HG02981 (cell line): ENCODE measurements around the gene GHITM.
A peak's percentile ranks its signal among the peaks of the same experiment; 100 is the strongest.
"Not testable (repeated sequence)": the region's sequence is repeated elsewhere in the genome, so short reads cannot be mapped to it uniquely, and the experiment has no call there.

Source experiments
- ATAC-seq: cut with Tn5 transposase; IDR thresholded peaks from one replicate; pipeline ENCODE4 v1.9.1; 2021; ENCODE audit warnings: mild to moderate bottlenecking, moderate library complexity; ENCODE audit not compliant: unreplicated experiment

Gene GHITM

GRCh38 chr10:84139126-84140035 is at the start of gene GHITM:
Gene GHITM, plus strand, starts transcription at chr10:84139509. Its CDS starts 1,992 bp downstream, at chr10:84141501.
- peak; percentile 98 for ATAC-seq

- no peak for ATAC-seq
Observed at GRCh38 chr10:84095811-84096497, 43.4 kb upstream of the GHITM start.

- no peak for ATAC-seq
Observed at GRCh38 chr10:84097787-84098353, 41.4 kb upstream of the GHITM start.

- no peak for ATAC-seq
Observed at GRCh38 chr10:84098667-84099066, 40.6 kb upstream of the GHITM start.

GRCh38 chr10:84101042-84101441 is 38.3 kb upstream of the GHITM start:
- ATAC-seq, result no peak

GRCh38 chr10:84108797-84109196 is 30.5 kb upstream of the GHITM start:
- no peak for ATAC-seq

- not testable (repeated sequence) for ATAC-seq
Observed at GRCh38 chr10:84109772-84110171, 29.5 kb upstream of the GHITM start.

GRCh38 chr10:84113468-84113867 is 25.8 kb upstream of the GHITM start:
- ATAC-seq, result not testable (repeated sequence)

- ATAC-seq, result no peak
Observed at GRCh38 chr10:84114088-84114667, 25.1 kb upstream of the GHITM start.

- ATAC-seq, result not testable (repeated sequence)
Observed at GRCh38 chr10:84117204-84117603, 22.1 kb upstream of the GHITM start.

GRCh38 chr10:84117686-84118394 is 21.5 kb upstream of the GHITM start:
- peak; percentile 70 for ATAC-seq

- ATAC-seq, result no peak
Observed at GRCh38 chr10:84118395-84119006, 20.8 kb upstream of the GHITM start.

- no peak for ATAC-seq
Observed at GRCh38 chr10:84123362-84123761, 15.9 kb upstream of the GHITM start.

GRCh38 chr10:84125910-84126784 is 13.2 kb upstream of the GHITM start:
- ATAC-seq, result not testable (repeated sequence)

- ATAC-seq, result no peak
Observed at GRCh38 chr10:84126785-84127167, 12.5 kb upstream of the GHITM start.

GRCh38 chr10:84135836-84136235 is 3.5 kb upstream of the GHITM start:
- no peak for ATAC-seq

- ATAC-seq, result no peak
Observed at GRCh38 chr10:84137811-84138210, 1.5 kb upstream of the GHITM start.

GRCh38 chr10:84138478-84139125 is 707 bp upstream of the GHITM start:
- ATAC-seq, result no peak

- no peak for ATAC-seq
Observed at GRCh38 chr10:84140036-84140379, 699 bp downstream of the GHITM start.
